GM21576 (cell line): ENCODE measurements around the gene ANGPTL8.

Experiments used
- ATAC-seq: cut with Tn5 transposase; IDR thresholded peaks from one replicate; pipeline ENCODE4 v1.9.1; 2021; ENCODE audit warnings: mild to moderate bottlenecking, moderate library complexity; ENCODE audit not compliant: unreplicated experiment

Gene ANGPTL8

DNA sequence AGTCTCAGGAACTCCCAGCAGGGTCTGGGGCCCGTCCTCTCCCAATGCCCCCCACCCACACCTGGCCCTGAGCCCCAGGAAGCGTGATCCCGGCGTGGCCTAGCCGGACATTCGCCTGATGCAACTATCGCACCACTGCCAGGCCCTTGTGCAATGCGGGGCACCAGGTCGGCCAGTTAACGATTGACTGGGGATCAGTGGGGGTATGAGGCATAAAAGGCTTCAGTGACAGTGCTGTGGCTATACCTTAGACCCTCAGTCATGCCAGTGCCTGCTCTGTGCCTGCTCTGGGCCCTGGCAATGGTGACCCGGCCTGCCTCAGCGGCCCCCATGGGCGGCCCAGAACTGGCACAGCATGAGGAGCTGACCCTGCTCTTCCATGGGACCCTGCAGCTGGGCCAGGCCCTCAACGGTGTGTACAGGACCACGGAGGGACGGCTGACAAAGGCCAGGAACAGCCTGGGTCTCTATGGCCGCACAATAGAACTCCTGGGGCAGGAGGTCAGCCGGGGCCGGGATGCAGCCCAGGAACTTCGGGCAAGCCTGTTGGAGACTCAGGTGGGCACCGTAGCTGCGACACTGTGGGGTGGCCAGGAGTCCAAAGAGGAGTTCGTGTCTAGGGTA is at the start of gene ANGPTL8:
Gene ANGPTL8 (plus strand): TSS at position 243 of the 624 bp plus-strand sequence. CDS start 19 bp downstream, at position 262.
- ATAC-seq: no peak

- ATAC-seq: no peak
Measured at GRCh38 chr19:11190501-11190900, 48.9 kb upstream of the ANGPTL8 start.

DNA sequence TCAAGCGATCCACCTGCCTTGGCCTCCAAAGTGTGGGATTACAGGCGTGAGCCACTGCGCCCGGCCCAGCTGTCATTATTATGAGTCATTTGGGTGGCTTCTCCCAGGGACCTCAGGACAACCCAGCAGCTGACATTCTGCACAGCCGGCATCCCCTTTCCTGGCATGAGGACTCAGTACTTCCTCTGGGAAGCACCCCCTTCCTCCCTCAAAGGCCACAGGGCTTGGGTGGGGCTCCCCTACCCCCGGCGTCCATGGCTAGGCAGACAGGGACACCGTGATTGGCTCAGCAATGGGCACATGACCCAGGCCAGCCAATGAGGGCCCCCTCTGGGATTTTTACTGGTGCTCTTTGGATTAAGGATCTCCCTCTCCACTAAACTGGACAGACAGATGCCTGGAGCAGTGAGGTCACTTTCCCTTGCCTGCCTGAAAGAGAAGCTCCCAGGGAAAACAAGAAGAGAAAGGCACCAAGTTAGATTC is 48.1 kb upstream of the ANGPTL8 start:
- ATAC-seq: no peak

GRCh38 chr19:11191934-11192333 is 47.5 kb upstream of the ANGPTL8 start:
- no peak for ATAC-seq

GRCh38 chr19:11192957-11193939 is 46.2 kb upstream of the ANGPTL8 start:
- no peak for ATAC-seq

- ATAC-seq: no peak
Measured at GRCh38 chr19:11194173-11194572, 45.2 kb upstream of the ANGPTL8 start.

GRCh38 chr19:11194656-11195558 is 44.5 kb upstream of the ANGPTL8 start:
- no peak for ATAC-seq

DNA sequence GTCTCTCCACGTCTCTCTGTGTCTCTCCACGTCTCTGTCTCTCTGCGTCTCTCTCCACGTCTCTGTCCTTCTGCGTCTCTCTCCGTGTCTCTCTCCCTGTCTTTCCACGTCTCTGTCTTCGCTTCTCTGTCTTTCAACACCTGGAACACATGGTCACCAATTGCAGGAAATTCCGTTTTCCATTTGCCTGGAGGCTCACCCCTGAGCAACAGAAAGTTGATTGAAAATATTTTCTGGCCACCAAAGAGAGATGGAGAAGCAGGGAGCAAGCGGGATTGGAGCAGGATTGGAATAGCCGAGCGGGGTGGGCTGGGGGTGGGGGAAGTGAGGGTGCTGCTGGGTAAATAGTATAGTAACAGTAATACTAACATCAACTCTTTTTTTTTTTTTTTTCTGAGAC is 43.7 kb upstream of the ANGPTL8 start:
- no peak for ATAC-seq

DNA sequence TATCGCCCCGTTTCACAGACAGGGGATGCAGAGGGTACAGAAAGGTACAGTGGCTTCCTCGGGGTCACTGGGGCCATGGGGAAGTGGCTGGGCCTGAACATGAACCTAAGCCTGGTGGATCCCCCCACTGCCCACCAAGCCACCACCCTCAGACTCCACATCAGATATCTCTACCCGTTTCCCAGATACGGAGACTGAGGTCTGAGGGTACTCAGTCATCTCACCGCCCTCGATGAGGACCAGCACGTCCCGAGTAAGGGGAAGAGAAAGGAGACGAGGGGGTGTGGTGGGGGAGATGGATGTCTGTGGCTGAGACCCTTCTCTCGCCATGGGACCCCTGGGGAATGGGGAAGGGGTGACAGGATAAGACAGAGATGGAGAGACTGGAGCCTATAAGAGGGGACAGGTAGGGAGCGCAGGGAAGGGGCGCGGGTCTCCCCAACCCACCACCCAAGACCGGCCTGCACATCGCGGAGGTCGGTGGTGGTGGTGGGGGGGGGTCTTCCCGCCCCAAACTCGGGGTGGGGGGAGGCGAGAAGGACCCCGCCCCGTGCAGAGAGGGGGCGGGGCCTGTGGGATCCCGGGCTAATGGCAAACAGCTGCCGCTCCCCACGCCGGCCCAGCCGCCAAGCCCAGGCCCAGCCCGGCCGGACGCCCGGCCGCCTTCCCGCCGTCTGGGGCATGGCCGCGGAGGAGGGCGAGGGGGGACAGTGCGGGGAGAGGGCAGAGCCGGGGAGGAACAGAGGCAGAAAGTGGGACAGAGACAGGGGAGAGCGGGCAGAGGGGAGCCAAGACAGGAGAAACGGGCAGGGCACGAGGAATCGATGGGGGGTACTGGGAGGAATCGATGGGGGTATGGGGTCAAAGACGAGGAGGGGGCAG is 42.8 kb upstream of the ANGPTL8 start:
- no peak for ATAC-seq

DNA sequence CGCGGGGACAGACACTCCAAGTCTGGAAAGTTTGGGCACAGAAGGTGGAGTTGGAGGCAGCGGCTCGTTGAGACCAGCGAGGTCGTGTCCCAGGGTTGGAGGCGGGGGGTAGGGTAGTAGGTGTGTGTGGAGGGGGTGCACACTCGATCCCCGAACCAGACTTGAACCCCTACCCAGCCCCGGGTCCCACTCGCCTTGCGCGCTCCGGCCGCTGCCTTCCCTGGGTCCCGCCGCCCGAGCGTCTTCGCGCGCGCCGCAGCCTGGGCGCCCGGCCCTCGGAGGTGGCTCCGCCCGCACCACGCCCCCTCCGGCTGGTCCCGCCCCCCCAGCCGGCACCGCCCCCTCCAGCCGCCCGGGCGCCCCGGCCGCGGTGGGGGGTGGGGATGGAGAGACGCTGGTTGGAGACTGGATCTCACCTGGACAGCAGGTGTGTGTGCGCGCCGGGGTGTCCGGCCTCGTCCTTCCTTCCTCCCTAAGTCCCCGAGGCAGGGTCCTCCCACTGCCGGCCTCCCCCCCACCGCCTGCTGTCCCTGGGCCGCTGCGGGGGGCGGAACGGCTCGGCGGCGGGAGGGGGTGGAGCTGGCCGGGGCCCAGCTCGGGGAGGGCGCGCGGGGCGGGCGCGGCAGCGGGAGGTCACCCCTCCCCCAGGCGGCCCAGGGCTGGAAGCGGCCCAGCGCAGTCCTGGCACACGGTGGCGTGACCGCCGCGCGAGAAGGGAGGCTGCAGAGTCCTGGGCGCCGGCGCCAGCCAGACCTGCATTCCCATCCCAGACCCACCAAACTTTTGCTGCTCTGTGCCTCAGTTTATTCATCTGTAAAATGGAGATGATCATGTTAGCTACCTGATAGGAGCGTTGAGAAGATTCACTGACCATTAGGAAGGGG is 41.9 kb upstream of the ANGPTL8 start, which contains the start of gene KANK2:
Gene KANK2 (minus strand): TSS at position 255 of the 884 bp plus-strand sequence. CDS start 3,034 bp downstream, outside the sequence.
- ATAC-seq: peak; percentile 66

DNA sequence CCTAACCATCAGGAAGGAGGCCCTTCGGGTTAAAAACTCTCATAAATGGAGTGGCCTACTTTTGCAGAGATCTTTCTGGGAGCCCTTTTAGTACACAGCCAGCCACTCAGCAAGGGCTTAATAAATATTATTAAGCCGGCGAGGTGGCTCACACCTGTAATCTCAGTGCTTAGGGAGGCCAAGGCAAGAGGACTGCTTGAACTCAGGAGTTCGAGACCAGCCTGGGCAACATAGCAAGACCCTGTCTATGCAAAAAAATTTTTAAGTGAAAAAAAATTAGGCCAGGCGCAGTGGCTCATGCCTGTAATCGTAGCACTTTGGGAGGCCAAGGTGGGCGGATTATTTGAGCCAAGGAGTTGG is 41.3 kb upstream of the ANGPTL8 start:
- ATAC-seq: no peak

DNA sequence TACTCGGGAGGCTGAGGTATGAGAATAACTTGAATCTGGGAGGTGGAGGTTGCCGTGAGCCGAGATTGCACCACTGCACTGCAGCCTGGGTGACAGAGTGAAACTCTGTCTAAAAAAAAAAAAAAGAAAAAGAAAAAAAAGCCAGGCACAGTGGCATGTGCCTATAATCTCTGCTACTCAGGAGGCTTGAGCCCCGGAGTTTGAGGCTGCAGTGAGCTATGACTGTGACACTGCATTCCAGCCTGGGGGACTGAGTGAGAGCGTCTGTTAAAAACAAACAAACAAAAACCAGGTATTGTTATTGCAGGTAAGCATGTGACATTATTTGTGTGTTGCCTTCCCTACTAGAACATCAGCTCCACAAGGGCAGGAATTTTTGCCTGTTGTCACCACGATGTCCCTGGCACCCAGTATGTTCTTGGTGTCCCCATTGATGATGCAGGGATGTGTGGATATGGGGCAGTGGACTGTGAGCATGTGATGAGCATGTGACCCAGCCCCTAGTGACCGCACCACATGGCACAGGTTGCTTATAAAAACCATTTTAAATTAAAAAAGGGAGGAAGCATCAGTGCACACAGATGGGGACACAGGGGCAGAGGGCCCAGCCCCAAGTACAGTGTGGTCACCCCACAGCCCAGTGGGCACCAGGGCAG is 40.5 kb upstream of the ANGPTL8 start:
- no peak for ATAC-seq

GRCh38 chr19:11199517-11199916 is 39.9 kb upstream of the ANGPTL8 start:
- no peak for ATAC-seq

DNA sequence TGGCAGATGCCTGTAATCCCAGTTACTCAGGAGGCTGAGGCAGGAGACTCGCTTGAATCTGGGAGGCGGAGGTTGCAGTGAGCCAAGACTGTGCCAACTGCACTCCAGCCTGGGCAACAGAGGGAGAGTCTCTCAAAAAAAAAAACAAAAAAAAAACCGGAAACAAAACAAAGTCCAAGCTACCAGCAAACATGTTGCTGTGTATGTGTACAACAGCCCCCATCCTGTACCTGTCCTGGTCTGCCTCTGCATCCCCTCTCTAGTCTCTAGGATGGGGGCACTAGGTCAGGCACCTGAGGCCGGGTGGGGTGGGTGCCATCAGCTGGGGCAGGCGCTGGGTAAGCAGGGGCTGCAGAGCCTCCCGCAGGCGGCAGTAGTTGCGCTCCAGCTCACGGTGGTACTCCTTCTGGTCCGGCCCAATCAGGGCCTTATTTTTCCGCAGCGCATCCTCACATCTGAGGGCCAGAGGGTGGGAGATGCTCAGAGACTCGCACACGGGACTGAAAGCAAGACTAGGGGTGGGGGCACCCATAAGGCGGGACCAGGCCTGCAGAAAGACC is 39.3 kb upstream of the ANGPTL8 start:
- no peak for ATAC-seq

DNA sequence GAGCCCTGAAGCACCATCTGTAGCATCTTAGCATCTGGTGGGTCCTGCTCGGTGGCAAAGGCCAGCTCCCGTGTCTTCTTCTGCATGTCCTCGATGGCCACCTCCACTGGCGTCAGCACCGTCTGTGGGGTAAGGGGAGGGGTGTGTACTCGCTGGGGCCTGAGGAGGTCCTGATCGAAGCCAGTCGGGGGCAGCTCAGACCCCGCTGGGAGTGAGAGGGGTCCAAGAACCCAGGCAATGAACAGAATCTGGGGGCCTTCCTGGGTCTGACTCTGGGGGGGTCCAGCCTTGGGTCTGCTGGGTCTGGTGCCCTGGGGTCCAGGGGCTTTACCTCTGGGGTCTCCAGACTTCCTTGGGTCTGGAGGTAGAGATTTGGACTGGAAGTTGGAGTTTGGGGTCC is 38.5 kb upstream of the ANGPTL8 start:
- ATAC-seq: no peak

- no peak for ATAC-seq
Measured at GRCh38 chr19:11201791-11202190, 37.6 kb upstream of the ANGPTL8 start.

GRCh38 chr19:11202488-11203193 is 36.8 kb upstream of the ANGPTL8 start:
- no peak for ATAC-seq
